K562 (cell line): Measurements from ENCODE around the gene SALL2. TPM values are rescaled to one million over a fixed set of nuclear protein-coding genes. Genes with fewer than 3 reads are reported as not detected.

Source experiments
- ARID2 ChIP-seq: fragments of 450-650 bp; IDR thresholded peaks from 2 replicates; pipeline ENCODE4 v1.6.1; 2017; ENCODE audit warnings: antibody characterized with exemption, mild to moderate bottlenecking
- CHD1 ChIP-seq: fragments of 200-600 bp; sonication (generic); IDR thresholded peaks from one replicate; pipeline ENCODE4 v1.6.1; 2012; ENCODE audit warnings: mild to moderate bottlenecking, moderate library complexity, low read length, inconsistent platforms
- GATAD2B ChIP-seq: fragments of 450-650 bp; IDR thresholded peaks from 2 replicates; pipeline ENCODE4 v1.6.1; 2017; ENCODE audit warnings: mild to moderate bottlenecking, borderline replicate concordance
- HMG20B ChIP-seq: fragments of 250-450 bp; sonication (Bioruptor Pico); IDR thresholded peaks from 2 replicates; pipeline ENCODE4 v1.5.0; 2021; ENCODE audit warnings: mild to moderate bottlenecking
- HNRNPUL1 ChIP-seq: fragments of 200-400 bp; formaldehyde crosslinking; IDR thresholded peaks from 2 replicates; pipeline ENCODE4 v1.6.1; 2017; ENCODE audit warnings: low read length
- NUFIP1 ChIP-seq: fragments of 450-650 bp; IDR thresholded peaks from 2 replicates; pipeline ENCODE4 v1.6.1; 2018; ENCODE audit not compliant: partially characterized antibody
- PHF8 ChIP-seq: fragments of 200-600 bp; sonication (generic); IDR thresholded peaks from 2 replicates; pipeline ENCODE4 v1.6.1; 2012; ENCODE audit warnings: mixed run types, mild to moderate bottlenecking, inconsistent platforms, low read length, moderate library complexity, borderline replicate concordance
- YY1 ChIP-seq, 3 experiments: IDR thresholded peaks; 2 replicates each; pipeline ENCODE4 v1.6.1; 2011; ENCODE audit warnings: low read length in 2 of 3, mild to moderate bottlenecking in 2 of 3, moderate library complexity in 2 of 3, borderline replicate concordance in 1 of 3, control low read depth in 1 of 3, low read depth in 1 of 3; ENCODE audit not compliant: insufficient read depth in 3 of 3, insufficient replicate concordance in 2 of 3, control insufficient read depth in 1 of 3, insufficient read length in 1 of 3; ENCODE audit errors: extremely low read depth in 1 of 3
- ZNF212 ChIP-seq: fragments of 450-650 bp; formaldehyde crosslinking; IDR thresholded peaks from 2 replicates; pipeline ENCODE4 v1.4.0; 2020; ENCODE audit warnings: mild to moderate bottlenecking
- ZNF253 ChIP-seq: fragments of 250-450 bp; sonication (Bioruptor Pico); conservative IDR thresholded peaks from 2 replicates; pipeline ENCODE4 v1.6.1; 2021; ENCODE audit warnings: mild to moderate bottlenecking
- ZNF764 ChIP-seq: fragments of 250-450 bp; sonication (Bioruptor Pico); IDR thresholded peaks from 2 replicates; pipeline ENCODE4 v1.4.0; 2020; ENCODE audit warnings: low read depth, mild to moderate bottlenecking, moderate library complexity
- polyA plus RNA-seq, 8 experiments: library from polyadenylated mRNA; depleted of rRNA in 4 of 8; stranded (reverse) in 5 of 8; unstranded in 3 of 8; fragments of >200 nt; fragmentation: Nextera tagmentation in 2 of 8; fragmentation: Illumina TruSeq in 1 of 8; extraction: Ambion mirVana in 2 of 8; extraction: Trizol in 1 of 8; gene quantifications; 2 replicates each; pipeline versions ENCODE4 v1.2.1 to v1.2.3, GENCODE V29; 2011 to 2014; ENCODE audit warnings: inconsistent platforms in 1 of 8, missing spikeins in 1 of 8
- total RNA-seq, 7 experiments: library from RNA; depleted of rRNA in 6 of 7; stranded (reverse); fragments of >200 nt in 6 of 7; fragmentation: Illumina TruSeq in 2 of 7; extraction: Trizol in 2 of 7; gene quantifications; 2 replicates each; pipeline versions ENCODE4 v1.2.1 to v1.2.3, GENCODE V29; 2011 to 2021; ENCODE audit warnings: low replicate concordance in 1 of 7
- TF ChIP-seq, protein P1 (sequence below): fragments of 450-650 bp; IDR thresholded peaks from one replicate; pipeline ENCODE4 v1.6.1; 2018; ENCODE audit warnings: mild to moderate bottlenecking, moderate library complexity; ENCODE audit not compliant: partially characterized antibody

Gene SALL2
- total and polyA plus RNA-seq, 9 of the 15 experiments (the other 6 are each of a cell fraction or from before 2014, with no cell fraction given), result 6.6 to 30.4 (median 12.9) TPM

DNA sequence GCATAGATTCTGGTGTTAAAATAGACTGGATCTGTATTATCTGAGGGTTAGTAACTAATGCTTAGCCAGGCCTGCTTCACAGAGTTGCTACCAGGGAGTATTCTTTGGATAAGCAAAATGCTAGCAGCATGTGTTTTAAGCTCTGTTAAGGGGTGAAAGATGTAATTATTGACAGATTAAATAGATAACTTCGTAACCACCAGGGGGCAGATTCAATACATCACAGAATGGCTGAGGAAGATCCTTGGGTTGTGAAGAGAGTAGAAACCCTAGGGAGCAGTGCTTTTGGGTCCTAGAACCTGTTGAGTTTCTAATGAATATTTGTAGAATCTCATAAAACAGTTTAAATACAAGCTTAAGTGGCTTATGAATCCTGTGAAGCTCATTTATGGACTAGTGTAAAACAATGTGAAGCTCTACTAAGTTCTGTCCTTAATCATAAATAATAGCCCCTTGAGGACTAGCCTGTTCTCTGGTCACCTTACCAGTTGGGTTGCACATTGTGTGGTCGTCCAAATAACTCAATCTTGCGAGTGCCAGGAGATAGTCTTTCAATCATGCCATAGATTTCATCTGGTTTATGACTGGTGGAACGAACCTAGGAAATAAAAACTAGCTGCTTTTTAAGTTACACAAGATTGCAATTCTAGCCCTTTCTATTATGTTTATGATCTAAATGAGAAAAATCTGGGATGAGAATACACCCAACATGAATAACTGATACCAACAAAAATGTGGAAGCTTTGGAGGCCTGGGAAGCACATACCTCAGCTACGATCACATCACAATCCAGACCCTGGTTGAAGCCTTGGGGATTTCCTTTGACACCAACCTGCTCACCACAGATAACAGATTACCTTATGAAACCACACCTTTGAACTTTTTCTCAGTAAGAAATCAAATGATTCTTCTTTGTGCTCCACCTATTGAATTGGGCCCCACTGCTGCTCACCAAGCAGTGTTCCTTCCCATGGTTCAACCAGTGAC, 27.3 kb downstream of the SALL2 start (continued):
- TF ChIP-seq PHF8 (no peak), CHD1 (no peak), ZNF253 (no peak), ZNF764 (CRISPR knock-in tag) (no peak), NUFIP1 (no peak), HMG20B (CRISPR knock-in tag) (no peak), ZNF212 (no peak), ARID2 (no peak), YY1 (IDR thresholded peaks at IDR 0.05; ENCODE audit: borderline replicate concordance in 1 of 3, control insufficient read depth in 1 of 3, extremely low read depth in 1 of 3, insufficient read depth in 3 of 3, insufficient read length in 1 of 3, insufficient replicate concordance in 2 of 3, low read depth in 1 of 3, low read length in 2 of 3) (no peak), GATAD2B (no peak), HNRNPUL1 (no peak)
- TF ChIP-seq, protein P1, sequence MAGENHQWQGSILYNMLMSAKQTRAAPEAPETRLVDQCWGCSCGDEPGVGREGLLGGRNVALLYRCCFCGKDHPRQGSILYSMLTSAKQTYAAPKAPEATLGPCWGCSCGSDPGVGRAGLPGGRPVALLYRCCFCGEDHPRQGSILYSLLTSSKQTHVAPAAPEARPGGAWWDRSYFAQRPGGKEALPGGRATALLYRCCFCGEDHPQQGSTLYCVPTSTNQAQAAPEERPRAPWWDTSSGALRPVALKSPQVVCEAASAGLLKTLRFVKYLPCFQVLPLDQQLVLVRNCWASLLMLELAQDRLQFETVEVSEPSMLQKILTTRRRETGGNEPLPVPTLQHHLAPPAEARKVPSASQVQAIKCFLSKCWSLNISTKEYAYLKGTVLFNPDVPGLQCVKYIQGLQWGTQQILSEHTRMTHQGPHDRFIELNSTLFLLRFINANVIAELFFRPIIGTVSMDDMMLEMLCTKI, result no peak
